ENCODE measurements around the gene PPA2.
A peak's percentile ranks its signal among the peaks of the same experiment; 100 is the strongest.

PPA2 gene

GRCh38 chr4:105473324-105474098, at the start of gene PPA2:
Gene PPA2 (minus strand): TSS chr4:105474062. CDS start chr4:105474050, 12 bp downstream.
- H3K9me3 Mint-ChIP-seq, result peaks cover 2% of the 10 kb centered on the region
- TF ChIP-seq CTCF (IDR thresholded peaks at IDR 0.05; ENCODE audit: unreplicated experiment in 3 of 3), result no peak
- H3K4me3 Mint-ChIP-seq, result peak within 1 kb of the TSS; percentile 97 to 99 (median 99)
- peak within 1 kb of the TSS; percentile 96 to 99 (median 98) for H3K27ac Mint-ChIP-seq
- H3K36me3 Mint-ChIP-seq (ENCODE audit: low read depth), result peaks cover 16% of the 10 kb centered on the region
- H3K4me1 Mint-ChIP-seq, result peaks cover 19% of the 10 kb centered on the region
- no peaks in the 10 kb centered on the region for H3K27me3 Mint-ChIP-seq (ENCODE audit: low read depth)

- TF ChIP-seq CTCF (IDR thresholded peaks at IDR 0.05; ENCODE audit: unreplicated experiment in 3 of 3), result peak; percentile 54 to 74 (median 72)
- Mint-ChIP-seq H3K36me3 (ENCODE audit: low read depth) (no peaks in the 10 kb centered on the region), H3K27me3 (ENCODE audit: low read depth) (no peaks in the 10 kb centered on the region), H3K9me3 (peaks cover 3% of the 10 kb centered on the region), H3K27ac (peak overlapping the region in 1 of 3 experiments; percentile 7), H3K4me1 (no peaks in the 10 kb centered on the region), H3K4me3 (no peak overlapping the region)
Observed at GRCh38 chr4:105520819-105521790, 47.2 kb upstream of the PPA2 start.

DNA sequence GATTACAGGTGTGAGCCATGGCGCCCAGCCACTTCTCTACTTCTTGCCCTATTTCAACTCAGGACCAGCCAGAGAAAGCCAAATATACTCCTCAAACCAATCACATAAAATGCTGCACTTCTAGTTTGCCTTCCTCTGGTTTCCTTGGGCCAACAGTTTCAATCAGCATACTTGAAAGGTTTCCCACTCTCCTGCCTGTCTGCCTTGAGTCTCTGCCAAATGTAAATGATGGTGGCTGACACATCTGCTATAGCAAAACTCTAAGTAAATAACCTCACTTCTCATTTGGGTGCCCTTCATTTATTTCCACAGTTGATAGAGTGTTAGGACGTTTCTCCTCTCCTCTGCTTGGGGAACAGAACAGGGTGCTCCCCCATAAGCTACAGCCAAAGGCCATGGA, 36.4 kb upstream of the PPA2 start:
- no peak for TF ChIP-seq CTCF (IDR thresholded peaks at IDR 0.05; ENCODE audit: unreplicated experiment in 3 of 3)
- Mint-ChIP-seq H3K27me3 (ENCODE audit: low read depth) (no peaks in the 10 kb centered on the region), H3K9me3 (peaks cover 26% of the 10 kb centered on the region), H3K36me3 (ENCODE audit: low read depth) (no peaks in the 10 kb centered on the region), H3K4me1 (no peaks in the 10 kb centered on the region), H3K27ac (no peak overlapping the region), H3K4me3 (no peak overlapping the region)

GRCh38 chr4:105509714-105510113, 35.9 kb upstream of the PPA2 start:
- Mint-ChIP-seq H3K27me3 (ENCODE audit: low read depth) (no peaks in the 10 kb centered on the region), H3K27ac (no peak overlapping the region), H3K36me3 (ENCODE audit: low read depth) (no peaks in the 10 kb centered on the region), H3K4me3 (no peak overlapping the region), H3K4me1 (no peaks in the 10 kb centered on the region), H3K9me3 (peaks cover 22% of the 10 kb centered on the region)
- no peak for TF ChIP-seq CTCF (IDR thresholded peaks at IDR 0.05; ENCODE audit: unreplicated experiment in 3 of 3)

DNA sequence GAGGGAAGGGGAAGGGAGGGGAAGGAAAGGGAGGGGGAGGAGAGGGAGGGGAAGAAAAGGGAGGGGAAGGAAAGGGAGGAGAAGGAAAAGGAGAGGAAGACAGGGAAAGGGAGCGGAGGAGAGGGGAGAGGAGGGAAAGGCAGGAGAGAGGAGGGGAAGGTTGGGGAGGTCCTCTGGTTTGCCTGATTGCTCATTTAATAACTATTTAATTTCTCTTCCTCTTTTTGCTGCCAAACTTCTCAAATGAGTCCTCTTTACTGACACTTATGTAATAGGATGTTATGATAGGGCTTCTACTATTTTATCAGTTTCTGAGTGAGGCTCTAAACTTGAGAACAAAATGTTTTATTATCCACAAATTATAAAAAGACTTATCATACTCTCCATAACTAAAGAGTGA, 35.4 kb upstream of the PPA2 start:
- no peak overlapping the region for H3K27ac Mint-ChIP-seq
- H3K4me3 Mint-ChIP-seq, result no peak overlapping the region
- no peaks in the 10 kb centered on the region for H3K36me3 Mint-ChIP-seq (ENCODE audit: low read depth)
- H3K9me3 Mint-ChIP-seq, result peaks cover 22% of the 10 kb centered on the region
- H3K27me3 Mint-ChIP-seq (ENCODE audit: low read depth), result no peaks in the 10 kb centered on the region
- TF ChIP-seq CTCF (IDR thresholded peaks at IDR 0.05; ENCODE audit: unreplicated experiment in 3 of 3), result no peak
- H3K4me1 Mint-ChIP-seq, result no peaks in the 10 kb centered on the region
